Measurements from ENCODE around the gene ADAMTS6. TPM values are rescaled to one million over a fixed set of nuclear protein-coding genes. Genes with fewer than 3 reads are reported as not detected.
"Not testable (repeated sequence)": the region's sequence is repeated elsewhere in the genome, so short reads cannot be mapped to it uniquely, and the experiment has no call there.

ADAMTS6 gene
- total RNA-seq, 4 donors from 2014 or later = 0.23 to 3.8 (median 1.0) TPM

DNA sequence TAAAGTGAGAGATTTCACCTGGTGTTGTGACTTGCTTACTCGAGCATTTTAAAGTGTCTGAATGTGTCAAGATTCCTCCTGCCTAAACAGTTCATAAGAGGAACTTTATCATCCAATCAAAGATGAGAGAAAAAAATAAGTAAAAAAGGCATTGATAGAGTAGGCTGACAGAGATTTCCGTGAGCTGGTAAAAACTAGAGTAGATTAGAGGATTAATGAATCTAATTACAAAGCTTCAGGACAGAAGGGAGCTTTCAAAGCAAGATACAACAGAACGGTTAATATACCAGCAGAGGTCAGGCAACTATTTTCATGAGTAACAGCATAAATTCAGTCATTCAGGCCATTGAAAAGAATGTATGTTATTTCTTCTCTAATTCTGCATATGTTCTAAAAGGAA, 91.5 kb downstream of the ADAMTS6 start:
- H3K36me3 ChIP-seq = no peaks in the 10 kb centered on the region
- intact Hi-C loops (cut with DNase I) = no loop called here
- no peak for DNase-seq
- no peak overlapping the region for H3K27ac ChIP-seq
- no peaks in the 10 kb centered on the region for H3K9me3 ChIP-seq
- no peak overlapping the region for H3K4me3 ChIP-seq
- no peak for TF ChIP-seq CTCF (IDR thresholded peaks at IDR 0.05)
- TF ChIP-seq POLR2A (IDR thresholded peaks at IDR 0.05) = no peak
- H3K4me1 ChIP-seq = no peaks in the 10 kb centered on the region
- WGBS, 2 donors = 63 to 67% methylated on average over 3 of the region's 3 CpGs
- no peaks in the 10 kb centered on the region for H3K27me3 ChIP-seq

DNA sequence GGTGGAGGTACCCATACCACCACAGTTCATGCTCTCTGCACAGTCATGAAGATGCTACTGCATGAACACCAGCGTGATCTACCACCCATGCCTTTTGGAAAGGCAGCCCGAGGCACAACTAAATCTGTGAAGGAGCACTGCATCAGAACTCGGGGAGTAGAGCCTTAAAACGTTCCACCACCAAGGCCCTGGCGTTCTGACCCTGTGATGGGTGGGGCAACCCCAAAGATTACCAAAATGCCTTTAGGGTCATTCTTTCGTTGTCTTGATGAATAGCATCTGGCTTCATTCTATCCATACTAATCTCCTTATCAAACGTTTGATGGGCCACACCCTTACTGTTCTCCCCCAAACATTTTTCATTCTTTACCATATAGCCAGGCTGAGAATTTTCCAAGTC, 97.9 kb downstream of the ADAMTS6 start:
- H3K4me1 ChIP-seq = no peaks in the 10 kb centered on the region
- WGBS, 2 donors = 48 to 80% methylated on average over 4 of the region's 7 CpGs
- TF ChIP-seq CTCF (IDR thresholded peaks at IDR 0.05) = no peak
- no peak for TF ChIP-seq POLR2A (IDR thresholded peaks at IDR 0.05)
- no peaks in the 10 kb centered on the region for H3K36me3 ChIP-seq
- DNase-seq = no peak
- intact Hi-C loops (cut with DNase I) = no loop called here
- H3K9me3 ChIP-seq = no peaks in the 10 kb centered on the region
- H3K27ac ChIP-seq = no peak overlapping the region
- H3K4me3 ChIP-seq = no peak overlapping the region
- H3K27me3 ChIP-seq = no peaks in the 10 kb centered on the region

DNA sequence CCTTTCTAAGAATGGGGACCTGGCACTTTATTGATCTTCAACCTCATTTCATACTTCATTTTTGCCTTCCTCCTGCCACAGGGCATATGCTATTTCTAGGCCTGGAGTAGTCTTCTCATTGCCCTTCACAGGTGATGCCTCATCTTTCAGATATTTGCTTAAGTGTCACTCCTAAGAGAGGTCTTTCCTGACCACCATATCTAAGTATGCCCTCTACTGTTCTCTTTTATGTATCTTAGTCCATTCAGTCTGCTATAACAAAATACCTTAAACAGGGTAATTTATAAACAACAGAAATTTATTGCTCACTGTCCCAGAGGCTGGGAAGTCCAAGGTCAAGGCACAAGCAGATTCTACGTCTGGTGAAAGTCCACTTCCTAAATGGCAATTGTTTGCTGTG, 99.1 kb downstream of the ADAMTS6 start:
- no peak for DNase-seq
- intact Hi-C loops (cut with DNase I) = no loop called here
- H3K36me3 ChIP-seq = no peaks in the 10 kb centered on the region
- no peak overlapping the region for H3K27ac ChIP-seq
- H3K9me3 ChIP-seq = no peaks in the 10 kb centered on the region
- H3K27me3 ChIP-seq = no peaks in the 10 kb centered on the region
- H3K4me1 ChIP-seq = no peaks in the 10 kb centered on the region
- TF ChIP-seq CTCF (IDR thresholded peaks at IDR 0.05) (no peak), POLR2A (IDR thresholded peaks at IDR 0.05) (no peak)
- 67 to 89% methylated on average over 1 of the region's 1 CpG for WGBS, 2 donors
- H3K4me3 ChIP-seq = no peak overlapping the region

GRCh38 chr5:65370505-65370904, 111.2 kb downstream of the ADAMTS6 start:
- H3K27me3 ChIP-seq; H3K27ac ChIP-seq; H3K4me3 ChIP-seq; intact Hi-C loops (cut with DNase I); H3K9me3 ChIP-seq; H3K36me3 ChIP-seq; H3K4me1 ChIP-seq; DNase-seq: not testable (repeated sequence)
- 83 to 93% methylated on average over 3 to 5 of the region's 15 CpGs for WGBS, 2 donors

DNA sequence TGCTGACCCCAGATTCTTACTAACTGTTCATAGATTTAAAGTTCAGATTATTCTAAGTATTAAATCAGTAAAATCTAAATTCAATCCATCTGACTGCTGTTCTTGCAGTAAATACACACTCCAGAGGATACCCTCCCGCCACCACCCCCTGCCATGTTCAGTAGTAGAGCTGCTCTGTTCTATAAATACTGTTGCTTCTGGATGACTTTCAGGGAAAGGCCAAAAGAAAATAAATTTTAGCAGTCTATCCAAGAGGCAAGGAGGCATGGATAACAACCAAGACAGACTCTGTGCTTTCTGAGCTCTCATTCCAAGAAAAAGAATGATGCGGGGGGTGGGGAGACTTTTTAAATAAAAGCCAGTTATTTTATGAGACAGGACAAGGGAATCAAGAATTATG, 115.1 kb downstream of the ADAMTS6 start:
- no peak for TF ChIP-seq POLR2A (IDR thresholded peaks at IDR 0.05)
- TF ChIP-seq CTCF (IDR thresholded peaks at IDR 0.05) = no peak
- DNase-seq = no peak

DNA sequence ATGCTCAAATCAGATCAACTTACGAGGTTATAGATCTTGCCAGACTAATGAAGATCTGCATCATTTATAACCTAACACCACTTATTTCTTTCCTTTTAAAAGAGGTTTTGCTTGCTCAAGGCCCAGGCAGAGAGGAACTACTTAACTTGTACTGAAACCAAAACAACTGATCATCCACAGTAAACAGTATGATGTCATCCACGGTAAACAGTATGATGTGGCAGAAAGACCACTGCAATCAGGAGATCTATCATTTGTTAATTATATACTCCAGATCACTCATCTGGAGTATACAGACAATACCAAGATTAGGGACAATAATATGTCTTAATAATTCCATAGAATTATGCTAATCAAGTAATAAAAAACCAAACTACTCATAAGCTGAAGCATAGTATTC, 116.8 kb downstream of the ADAMTS6 start:
- 81 to 89% methylated on average over 2 of the region's 2 CpGs for WGBS, 2 donors
- Histone ChIP-seq H3K4me3 (no peak overlapping the region), H3K9me3 (no peaks in the 10 kb centered on the region), H3K27ac (peak overlapping the region in 1 of 4 donors; percentile 39), H3K36me3 (no peaks in the 10 kb centered on the region), H3K4me1 (no peaks in the 10 kb centered on the region), H3K27me3 (no peaks in the 10 kb centered on the region)
- TF ChIP-seq POLR2A (IDR thresholded peaks at IDR 0.05) = no peak
- intact Hi-C loops (cut with DNase I) = no loop called here
- no peak for DNase-seq

More for the DNA sequence above, 115.1 kb downstream of the ADAMTS6 start:
- Histone ChIP-seq H3K36me3 (no peaks in the 10 kb centered on the region), H3K4me3 (no peak overlapping the region), H3K27ac (no peak overlapping the region), H3K27me3 (no peaks in the 10 kb centered on the region), H3K9me3 (no peaks in the 10 kb centered on the region), H3K4me1 (no peaks in the 10 kb centered on the region)
- intact Hi-C loops (cut with DNase I) = no loop called here
- WGBS, 2 donors = 57 to 67% methylated on average over 2 of the region's 2 CpGs

All from esophagus squamous epithelium (tissue), 5 donors.